Central memory CD4-positive, alpha-beta T cell (primary cell): ENCODE measurements around the gene ARSJ.

Source experiments
- DNase-seq: peaks from one replicate; pipeline ENCODE4 v3.0.0; 2022

The ARSJ gene

DNA sequence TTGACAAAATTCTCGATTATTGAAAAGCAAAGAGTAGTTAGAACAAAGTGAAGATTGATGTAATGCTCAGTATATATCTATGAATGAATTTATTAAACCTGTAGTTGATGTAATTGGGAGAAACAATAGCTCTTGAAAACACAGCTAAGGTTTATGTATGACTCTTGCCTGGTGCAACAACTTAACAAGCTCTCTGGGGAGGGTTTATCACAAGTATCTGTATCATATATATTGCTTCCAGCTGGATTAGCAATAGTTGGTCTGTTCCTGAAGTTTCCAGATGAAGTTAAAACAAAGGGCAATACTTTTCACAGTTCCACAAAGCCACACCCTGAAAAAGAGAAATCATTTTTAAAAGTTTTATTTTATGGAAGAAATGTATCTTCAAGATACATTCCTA is 91.4 kb downstream of the ARSJ start:
- DNase-seq, result no peak

DNA sequence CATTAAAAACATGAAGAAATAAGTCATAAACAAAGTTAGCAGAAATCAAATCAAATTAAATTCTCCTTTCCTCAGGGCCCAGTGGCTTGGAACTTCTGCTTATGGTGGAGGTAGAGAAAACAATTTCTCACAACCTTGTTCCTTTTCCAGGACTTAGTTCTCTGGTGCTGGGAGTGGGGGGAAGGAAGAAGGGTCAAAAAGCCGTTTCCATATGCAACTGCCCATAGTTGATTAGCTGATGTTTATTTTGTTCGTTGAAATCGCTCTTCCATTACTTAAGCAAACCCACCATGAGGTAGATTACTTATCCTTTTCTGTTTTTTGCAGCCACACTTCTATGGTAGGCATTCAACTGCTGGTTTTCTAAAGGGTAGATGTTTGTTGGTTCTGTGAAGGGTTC is 94.2 kb downstream of the ARSJ start:
- DNase-seq, result no peak

DNA sequence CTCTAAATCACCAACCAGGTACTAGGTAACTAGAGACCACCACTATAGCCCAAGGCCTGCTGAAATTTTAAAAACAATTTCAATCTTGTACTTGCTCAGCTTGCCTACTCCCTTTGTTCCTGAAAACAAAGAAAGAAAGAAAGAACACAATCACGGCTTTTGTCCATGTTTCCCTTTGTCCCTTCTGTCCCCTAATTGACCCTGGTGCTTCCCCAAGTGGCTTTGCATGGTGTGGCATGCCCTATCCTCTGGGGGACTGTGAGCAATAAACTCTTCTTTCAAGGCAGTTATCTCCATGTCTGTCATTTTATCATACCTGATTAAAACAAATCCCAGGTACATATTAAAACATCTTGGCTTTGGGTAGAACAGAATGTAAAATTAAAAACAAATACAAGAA is 94.8 kb downstream of the ARSJ start:
- DNase-seq, result no peak

- DNase-seq, result no peak
These were observed 96.8 kb downstream of the ARSJ start for GRCh38 chr4:113882668-113883067.

GRCh38 chr4:113881256-113881655 is 98.2 kb downstream of the ARSJ start:
- no peak for DNase-seq

GRCh38 chr4:113880240-113881028 is 99.0 kb downstream of the ARSJ start:
- DNase-seq, result no peak

GRCh38 chr4:113878668-113879067 is 100.8 kb downstream of the ARSJ start:
- no peak for DNase-seq

DNA sequence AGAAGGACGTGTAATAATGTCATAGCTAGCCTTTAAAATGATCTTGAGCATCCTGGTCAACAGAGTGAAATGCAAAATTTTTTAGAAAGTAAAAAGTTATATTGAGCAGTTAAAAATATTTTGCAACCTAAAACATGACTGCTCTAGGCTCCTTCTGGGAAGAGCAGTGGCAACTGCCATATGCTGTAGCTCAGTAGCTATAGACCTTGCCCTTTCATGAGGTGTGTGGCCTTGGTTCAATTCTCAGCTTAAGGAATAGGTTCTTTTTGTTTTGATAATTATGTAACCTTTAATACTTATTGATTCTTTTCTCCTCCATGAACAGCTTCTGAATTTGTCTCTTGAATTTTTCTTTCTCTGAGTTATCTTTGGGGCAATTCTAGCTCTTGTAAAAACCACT is 105.0 kb downstream of the ARSJ start:
- no peak for DNase-seq

- no peak for DNase-seq
These were observed 105.9 kb downstream of the ARSJ start for GRCh38 chr4:113873508-113873907.

DNA sequence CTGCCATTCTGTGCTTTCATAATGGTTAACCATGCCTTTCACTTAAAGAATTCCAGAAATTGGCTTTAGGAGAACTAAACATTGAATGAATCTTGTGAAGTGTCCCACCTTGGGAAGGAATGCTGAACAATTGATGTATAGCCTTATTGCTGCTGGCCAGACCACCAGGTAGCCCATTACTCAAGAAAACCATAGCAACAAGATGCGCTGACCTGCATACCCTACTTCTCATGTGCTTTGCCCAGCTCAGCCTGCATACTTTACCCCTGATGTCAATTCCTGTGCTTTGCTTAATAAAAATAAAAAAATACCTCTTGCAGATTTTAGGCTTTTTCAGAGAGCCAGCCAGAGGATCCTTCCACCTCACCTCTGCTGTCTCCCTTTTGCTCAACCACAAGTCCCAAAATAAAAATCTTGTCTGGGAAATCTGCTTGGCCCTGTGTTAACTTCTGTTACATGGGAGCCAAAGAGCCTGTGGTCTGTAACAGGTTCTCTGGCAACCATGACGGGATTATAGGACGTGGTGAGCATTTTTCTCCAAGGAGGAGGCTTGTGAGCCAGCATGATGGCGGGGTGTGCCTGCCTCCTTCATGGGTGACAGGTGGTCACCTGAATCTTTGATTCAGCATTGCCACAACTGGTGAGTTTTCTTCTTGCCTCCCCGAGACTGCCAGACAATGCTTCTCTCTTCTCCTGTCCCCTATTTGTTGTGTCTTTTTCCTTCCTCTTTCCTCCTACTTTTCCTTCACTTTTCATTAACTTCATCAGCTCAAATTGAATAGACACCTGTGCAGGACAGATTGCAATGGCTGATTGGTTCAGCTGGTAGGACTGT is 106.8 kb downstream of the ARSJ start:
- DNase-seq, result no peak

DNA sequence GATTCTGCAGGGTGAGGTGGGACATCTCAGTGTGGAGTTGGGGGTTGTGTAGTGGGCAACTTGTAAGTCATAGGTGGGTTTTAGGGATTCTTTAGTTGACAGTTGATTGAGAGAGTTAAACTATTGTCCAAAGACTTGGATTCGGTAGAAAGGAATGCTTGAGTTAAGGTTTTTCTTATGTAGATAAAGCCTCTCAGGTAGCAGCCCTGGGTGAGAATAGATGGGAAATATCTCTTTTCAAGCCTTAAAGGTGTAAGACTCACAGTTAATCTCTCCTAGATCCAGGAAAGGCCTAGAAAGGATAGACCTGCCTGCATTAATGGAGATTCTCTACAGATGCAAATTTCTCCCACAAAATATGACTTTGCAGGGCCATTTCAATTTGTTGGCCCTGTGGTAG is 108.4 kb downstream of the ARSJ start:
- DNase-seq, result no peak

GRCh38 chr4:113869743-113870375 is 109.6 kb downstream of the ARSJ start:
- no peak for DNase-seq

- no peak for DNase-seq
These were observed 112.8 kb downstream of the ARSJ start for GRCh38 chr4:113866611-113867010.

DNA sequence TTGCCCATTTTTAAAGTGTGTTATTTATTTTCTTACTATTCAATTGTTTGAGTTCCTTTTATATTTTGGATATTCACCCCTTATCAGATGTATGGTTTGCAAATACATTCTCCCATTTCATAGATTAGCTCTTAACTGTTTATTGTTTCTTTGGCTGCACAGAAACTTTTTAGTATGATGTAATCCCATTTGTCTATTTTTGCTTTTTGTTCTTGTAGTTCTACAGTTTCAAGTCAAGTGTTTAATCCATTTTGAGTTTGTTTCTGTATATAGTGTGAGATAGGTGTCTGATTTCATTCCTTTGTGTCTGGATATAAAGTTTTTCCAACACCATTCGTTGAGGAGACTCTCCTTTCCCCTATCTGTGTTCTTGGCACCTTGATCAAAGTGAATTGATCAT is 120.5 kb downstream of the ARSJ start:
- DNase-seq, result no peak

DNA sequence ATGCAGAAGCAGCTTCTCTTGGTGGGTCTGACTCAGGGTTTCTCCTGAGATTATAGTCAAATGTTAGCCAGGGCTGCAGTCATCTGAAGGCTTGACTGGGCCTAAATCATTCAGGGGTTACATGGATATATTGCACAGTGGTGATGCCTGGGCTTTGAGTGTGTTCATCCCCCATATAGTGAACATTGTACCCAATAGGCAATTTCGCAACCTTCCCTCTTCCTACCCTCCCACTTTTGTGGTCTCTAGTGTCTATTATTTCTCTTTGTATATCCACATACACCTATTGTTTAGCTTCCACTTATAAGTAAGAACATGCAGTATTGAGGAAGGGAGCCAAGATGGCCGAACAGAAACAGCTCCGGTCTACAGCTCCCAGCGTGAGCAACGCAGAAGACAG is 127.6 kb downstream of the ARSJ start:
- DNase-seq, result no peak
